Measurements from ENCODE around the gene DMC1. TPM values are rescaled to one million over a fixed set of nuclear protein-coding genes. Genes with fewer than 3 reads are reported as not detected.
"Not testable (repeated sequence)": the region's sequence is repeated elsewhere in the genome, so short reads cannot be mapped to it uniquely, and the experiment has no call there.

The DMC1 gene
- total RNA-seq (2014; rRNA removed; shearing (Covaris generic); ENCODE audit: low replicate concordance) = 3.8 and 26.0 TPM in 2 replicates

- Histone ChIP-seq H3K9me3 (ENCODE audit: low read length) (no peaks in the 10 kb centered on the region), H3K9ac (ENCODE audit: low read length) (peak within 1 kb of the TSS; percentile 88), H3K36me3 (ENCODE audit: insufficient read depth, low read length) (no peaks in the 10 kb centered on the region), H3K27ac (ENCODE audit: low read length) (peak within 1 kb of the TSS; percentile 79), H4K20me1 (ENCODE audit: insufficient read depth, low read depth, low read length) (no peaks in the 10 kb centered on the region), H3K4me2 (ENCODE audit: low read depth, low read length, poor library complexity, severe bottlenecking) (peak within 1 kb of the TSS; percentile 98), H3K27me3 (ENCODE audit: low read length) (no peaks in the 10 kb centered on the region), H3K79me2 (ENCODE audit: low read length) (peaks cover 15% of the 10 kb centered on the region), H2AFZ (ENCODE audit: low read length) (peak within 1 kb of the TSS; percentile 86), H3K4me3 (ENCODE audit: low read length) (peak within 1 kb of the TSS; percentile 87), H3K9me2 (replicated peaks; ENCODE audit: insufficient read depth, low read length) (no peaks in the 10 kb centered on the region), H3K4me1 (ENCODE audit: low read length) (peaks cover 23% of the 10 kb centered on the region)
- peak; percentile 99 for DNase-seq
Measured at GRCh38 chr22:38569972-38570778, at the start of gene DMC1. DMC1 (minus strand) TSS chr22:38570183; CDS start chr22:38568256, 1,927 bp downstream.

- no peak overlapping the region for H3K4me3 ChIP-seq (ENCODE audit: low read length)
Measured at GRCh38 chr22:38618682-38619081, 48.7 kb upstream of the DMC1 start.

DNA sequence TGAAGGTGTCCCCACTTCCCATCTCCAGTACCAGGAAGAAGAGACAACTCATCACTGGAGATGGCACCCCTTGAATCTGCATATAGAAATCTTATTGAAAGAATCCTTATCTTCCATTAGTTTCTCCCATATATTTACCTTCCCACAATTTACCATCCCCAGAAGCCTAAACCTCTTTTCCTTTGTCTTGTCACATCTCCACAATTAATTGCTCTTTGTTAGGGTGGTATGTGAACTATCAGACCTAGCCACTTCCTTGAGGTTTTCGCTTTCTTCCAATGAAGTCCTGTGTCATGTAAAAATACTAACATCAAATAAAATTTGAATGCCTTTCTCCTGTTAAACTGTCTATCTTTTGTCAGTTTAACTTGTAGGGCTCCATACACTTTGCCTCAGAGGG, 48.3 kb upstream of the DMC1 start:
- H3K36me3 ChIP-seq (ENCODE audit: insufficient read depth, low read length) = peaks cover 11% of the 10 kb centered on the region
- H3K4me3 ChIP-seq (ENCODE audit: low read length) = no peak overlapping the region
- H2AFZ ChIP-seq (ENCODE audit: low read length) = no peak overlapping the region

More at GRCh38 chr22:38618682-38619081, 48.7 kb upstream of the DMC1 start:
- Histone ChIP-seq H3K36me3 (ENCODE audit: insufficient read depth, low read length) (peaks cover 11% of the 10 kb centered on the region), H3K27me3 (ENCODE audit: low read length) (no peaks in the 10 kb centered on the region), H3K9ac (ENCODE audit: low read length) (no peak overlapping the region), H3K79me2 (ENCODE audit: low read length) (no peaks in the 10 kb centered on the region), H3K4me2 (ENCODE audit: low read depth, low read length, poor library complexity, severe bottlenecking) (no peak overlapping the region), H2AFZ (ENCODE audit: low read length) (no peak overlapping the region), H4K20me1 (ENCODE audit: insufficient read depth, low read depth, low read length) (no peaks in the 10 kb centered on the region), H3K27ac (ENCODE audit: low read length) (no peak overlapping the region), H3K9me3 (ENCODE audit: low read length) (peaks cover 5% of the 10 kb centered on the region; the same call in 1 of the 2 replicates), H3K4me1 (ENCODE audit: low read length) (peaks cover 5% of the 10 kb centered on the region), H3K9me2 (replicated peaks; ENCODE audit: insufficient read depth, low read length) (no peaks in the 10 kb centered on the region)
- no peak for DNase-seq

GRCh38 chr22:38615064-38615405, 45.1 kb upstream of the DMC1 start:
- H3K27me3 ChIP-seq (ENCODE audit: low read length); H3K4me3 ChIP-seq (ENCODE audit: low read length); H3K9me2 ChIP-seq (replicated peaks; ENCODE audit: insufficient read depth, low read length); H3K9me3 ChIP-seq (ENCODE audit: low read length); H3K9ac ChIP-seq (ENCODE audit: low read length); H2AFZ ChIP-seq (ENCODE audit: low read length); H3K4me2 ChIP-seq (ENCODE audit: low read depth, low read length, poor library complexity, severe bottlenecking); H4K20me1 ChIP-seq (ENCODE audit: insufficient read depth, low read depth, low read length); DNase-seq; H3K79me2 ChIP-seq (ENCODE audit: low read length); H3K27ac ChIP-seq (ENCODE audit: low read length); H3K4me1 ChIP-seq (ENCODE audit: low read length): not testable (repeated sequence)
- peaks cover 11% of the 10 kb centered on the region for H3K36me3 ChIP-seq (ENCODE audit: insufficient read depth, low read length)

More for the DNA sequence above, 48.3 kb upstream of the DMC1 start:
- H3K9ac ChIP-seq (ENCODE audit: low read length) = no peak overlapping the region
- H3K9me2 ChIP-seq (replicated peaks; ENCODE audit: insufficient read depth, low read length) = no peaks in the 10 kb centered on the region
- H3K27me3 ChIP-seq (ENCODE audit: low read length) = no peaks in the 10 kb centered on the region
- no peaks in the 10 kb centered on the region for H3K79me2 ChIP-seq (ENCODE audit: low read length)
- DNase-seq = no peak
- no peaks in the 10 kb centered on the region for H4K20me1 ChIP-seq (ENCODE audit: insufficient read depth, low read depth, low read length)
- peaks cover 5% of the 10 kb centered on the region for H3K4me1 ChIP-seq (ENCODE audit: low read length)
- peaks cover 5% of the 10 kb centered on the region; the same call in 1 of the 2 replicates for H3K9me3 ChIP-seq (ENCODE audit: low read length)
- H3K27ac ChIP-seq (ENCODE audit: low read length) = no peak overlapping the region
- H3K4me2 ChIP-seq (ENCODE audit: low read depth, low read length, poor library complexity, severe bottlenecking) = no peak overlapping the region

GRCh38 chr22:38614332-38615063, 44.5 kb upstream of the DMC1 start:
- H3K79me2 ChIP-seq (ENCODE audit: low read length) = no peaks in the 10 kb centered on the region
- no peak overlapping the region for H3K4me3 ChIP-seq (ENCODE audit: low read length)
- no peak overlapping the region for H2AFZ ChIP-seq (ENCODE audit: low read length)
- no peak overlapping the region for H3K27ac ChIP-seq (ENCODE audit: low read length)
- peaks cover 5% of the 10 kb centered on the region; the same call in 1 of the 2 replicates for H3K9me3 ChIP-seq (ENCODE audit: low read length)
- H3K36me3 ChIP-seq (ENCODE audit: insufficient read depth, low read length) = peaks cover 11% of the 10 kb centered on the region
- no peak overlapping the region for H3K9ac ChIP-seq (ENCODE audit: low read length)
- H3K4me1 ChIP-seq (ENCODE audit: low read length) = peaks cover 5% of the 10 kb centered on the region
- H3K27me3 ChIP-seq (ENCODE audit: low read length) = no peaks in the 10 kb centered on the region
- no peak for DNase-seq
- no peaks in the 10 kb centered on the region for H3K9me2 ChIP-seq (replicated peaks; ENCODE audit: insufficient read depth, low read length)
- no peaks in the 10 kb centered on the region for H4K20me1 ChIP-seq (ENCODE audit: insufficient read depth, low read depth, low read length)
- no peak overlapping the region for H3K4me2 ChIP-seq (ENCODE audit: low read depth, low read length, poor library complexity, severe bottlenecking)

GRCh38 chr22:38613588-38613987, 43.6 kb upstream of the DMC1 start:
- Histone ChIP-seq H3K9me3 (ENCODE audit: low read length) (peaks cover 5% of the 10 kb centered on the region; the same call in 1 of the 2 replicates), H3K4me3 (ENCODE audit: low read length) (no peak overlapping the region), H2AFZ (ENCODE audit: low read length) (no peak overlapping the region), H3K36me3 (ENCODE audit: insufficient read depth, low read length) (peaks cover 11% of the 10 kb centered on the region), H3K27ac (ENCODE audit: low read length) (no peak overlapping the region), H3K27me3 (ENCODE audit: low read length) (no peaks in the 10 kb centered on the region), H3K4me2 (ENCODE audit: low read depth, low read length, poor library complexity, severe bottlenecking) (no peak overlapping the region), H3K9me2 (replicated peaks; ENCODE audit: insufficient read depth, low read length) (no peaks in the 10 kb centered on the region), H4K20me1 (ENCODE audit: insufficient read depth, low read depth, low read length) (no peaks in the 10 kb centered on the region), H3K9ac (ENCODE audit: low read length) (no peak overlapping the region), H3K79me2 (ENCODE audit: low read length) (no peaks in the 10 kb centered on the region), H3K4me1 (ENCODE audit: low read length) (peaks cover 5% of the 10 kb centered on the region)
- no peak for DNase-seq

- Histone ChIP-seq H3K9me3 (ENCODE audit: low read length) (no peaks in the 10 kb centered on the region), H3K27ac (ENCODE audit: low read length) (no peak overlapping the region), H3K4me3 (ENCODE audit: low read length) (no peak overlapping the region), H3K36me3 (ENCODE audit: insufficient read depth, low read length) (0 out of 2 replicates have a peak, but pooled peaks cover under 1% of the 10 kb centered on the region), H3K79me2 (ENCODE audit: low read length) (no peaks in the 10 kb centered on the region), H3K4me2 (ENCODE audit: low read depth, low read length, poor library complexity, severe bottlenecking) (no peak overlapping the region), H4K20me1 (ENCODE audit: insufficient read depth, low read depth, low read length) (no peaks in the 10 kb centered on the region), H3K9me2 (replicated peaks; ENCODE audit: insufficient read depth, low read length) (no peaks in the 10 kb centered on the region), H2AFZ (ENCODE audit: low read length) (no peak overlapping the region), H3K27me3 (ENCODE audit: low read length) (no peaks in the 10 kb centered on the region), H3K4me1 (ENCODE audit: low read length) (peaks cover 5% of the 10 kb centered on the region), H3K9ac (ENCODE audit: low read length) (no peak overlapping the region)
- no peak for DNase-seq
Measured at GRCh38 chr22:38612217-38613006, 42.4 kb upstream of the DMC1 start.
